Measurements from ENCODE around the gene MYH7B. TPM values are rescaled to one million over a fixed set of nuclear protein-coding genes. Genes with fewer than 3 reads are reported as not detected.

Gene MYH7B
- total RNA-seq, 1 experiment from 2014 or later: 1.0 TPM

- H3K79me2 ChIP-seq (ENCODE audit: low read depth): no peaks in the 10 kb centered on the region
- H2AFZ ChIP-seq: no peak overlapping the region
- no peaks in the 10 kb centered on the region for H3K27me3 ChIP-seq (ENCODE audit: insufficient read depth, low read depth)
- DNase-seq: no peak
- H4K20me1 ChIP-seq (ENCODE audit: insufficient read depth): no peaks in the 10 kb centered on the region
- no peaks in the 10 kb centered on the region for H3K4me1 ChIP-seq (replicated peaks; ENCODE audit: insufficient read depth)
- H3K36me3 ChIP-seq (ENCODE audit: low read depth): no peaks in the 10 kb centered on the region
- H3K27ac ChIP-seq: no peak overlapping the region
- TF ChIP-seq, protein P1, sequence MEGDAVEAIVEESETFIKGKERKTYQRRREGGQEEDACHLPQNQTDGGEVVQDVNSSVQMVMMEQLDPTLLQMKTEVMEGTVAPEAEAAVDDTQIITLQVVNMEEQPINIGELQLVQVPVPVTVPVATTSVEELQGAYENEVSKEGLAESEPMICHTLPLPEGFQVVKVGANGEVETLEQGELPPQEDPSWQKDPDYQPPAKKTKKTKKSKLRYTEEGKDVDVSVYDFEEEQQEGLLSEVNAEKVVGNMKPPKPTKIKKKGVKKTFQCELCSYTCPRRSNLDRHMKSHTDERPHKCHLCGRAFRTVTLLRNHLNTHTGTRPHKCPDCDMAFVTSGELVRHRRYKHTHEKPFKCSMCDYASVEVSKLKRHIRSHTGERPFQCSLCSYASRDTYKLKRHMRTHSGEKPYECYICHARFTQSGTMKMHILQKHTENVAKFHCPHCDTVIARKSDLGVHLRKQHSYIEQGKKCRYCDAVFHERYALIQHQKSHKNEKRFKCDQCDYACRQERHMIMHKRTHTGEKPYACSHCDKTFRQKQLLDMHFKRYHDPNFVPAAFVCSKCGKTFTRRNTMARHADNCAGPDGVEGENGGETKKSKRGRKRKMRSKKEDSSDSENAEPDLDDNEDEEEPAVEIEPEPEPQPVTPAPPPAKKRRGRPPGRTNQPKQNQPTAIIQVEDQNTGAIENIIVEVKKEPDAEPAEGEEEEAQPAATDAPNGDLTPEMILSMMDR (conservative IDR thresholded peaks at IDR 0.05): no peak
- TF ChIP-seq EZH2 (IDR thresholded peaks at IDR 0.05; ENCODE audit: low read depth): no peak
- CTCF ChIA-PET: no interaction called here
- no TSS peak for BruUV-seq (replicated peaks)
- no peak overlapping the region for H3K4me2 ChIP-seq
- intact Hi-C loops (cut with micrococcal nuclease; ENCODE audit: unreplicated experiment): no loop called here
- H3K9me3 ChIP-seq (ENCODE audit: insufficient read depth, low read depth): no peaks in the 10 kb centered on the region
- POLR2A ChIA-PET (ENCODE audit: unreplicated experiment): no interaction called here
- no peaks in the 10 kb centered on the region for H3K9me2 ChIP-seq (ENCODE audit: insufficient read depth)
- H3F3A ChIP-seq (ENCODE audit: insufficient read depth, low read depth): no peaks in the 10 kb centered on the region; the same call in 1 of the 2 replicates
- no peak overlapping the region for H3K4me3 ChIP-seq
These were observed 15.3 kb downstream of the MYH7B start for GRCh38 chr20:34970846-34971560.

- no peak overlapping the region for H3K27ac ChIP-seq
- no peaks in the 10 kb centered on the region; the same call in 1 of the 2 replicates for H3F3A ChIP-seq (ENCODE audit: insufficient read depth, low read depth)
- no peak overlapping the region for H3K4me3 ChIP-seq
- H3K9me2 ChIP-seq (ENCODE audit: insufficient read depth): no peaks in the 10 kb centered on the region
- intact Hi-C loops (cut with micrococcal nuclease; ENCODE audit: unreplicated experiment): no loop called here
- H2AFZ ChIP-seq: no peak overlapping the region
- H3K9me3 ChIP-seq (ENCODE audit: insufficient read depth, low read depth): no peaks in the 10 kb centered on the region
- H3K79me2 ChIP-seq (ENCODE audit: low read depth): no peaks in the 10 kb centered on the region
- DNase-seq: no peak
- no peaks in the 10 kb centered on the region for H3K4me1 ChIP-seq (replicated peaks; ENCODE audit: insufficient read depth)
- CTCF ChIA-PET: interaction anchor here (0.6 kb wide), 1 partner anchor 20 kb away, joined by 6 read pairs; no protein-coding TSS in a partner anchor
- POLR2A ChIA-PET (ENCODE audit: unreplicated experiment): interaction anchor here (0.6 kb wide), 1 partner anchor 341 kb away, joined by 3 read pairs; no protein-coding TSS in a partner anchor
- no peak overlapping the region for H3K4me2 ChIP-seq
- H3K36me3 ChIP-seq (ENCODE audit: low read depth): no peaks in the 10 kb centered on the region
- no peaks in the 10 kb centered on the region for H4K20me1 ChIP-seq (ENCODE audit: insufficient read depth)
- no TSS peak for BruUV-seq (replicated peaks)
- no peak for TF ChIP-seq EZH2 (IDR thresholded peaks at IDR 0.05; ENCODE audit: low read depth)
- TF ChIP-seq, protein P1 (conservative IDR thresholded peaks at IDR 0.05): no peak
- H3K27me3 ChIP-seq (ENCODE audit: insufficient read depth, low read depth): no peaks in the 10 kb centered on the region
These were observed 16.0 kb downstream of the MYH7B start for GRCh38 chr20:34971561-34972235.

DNA sequence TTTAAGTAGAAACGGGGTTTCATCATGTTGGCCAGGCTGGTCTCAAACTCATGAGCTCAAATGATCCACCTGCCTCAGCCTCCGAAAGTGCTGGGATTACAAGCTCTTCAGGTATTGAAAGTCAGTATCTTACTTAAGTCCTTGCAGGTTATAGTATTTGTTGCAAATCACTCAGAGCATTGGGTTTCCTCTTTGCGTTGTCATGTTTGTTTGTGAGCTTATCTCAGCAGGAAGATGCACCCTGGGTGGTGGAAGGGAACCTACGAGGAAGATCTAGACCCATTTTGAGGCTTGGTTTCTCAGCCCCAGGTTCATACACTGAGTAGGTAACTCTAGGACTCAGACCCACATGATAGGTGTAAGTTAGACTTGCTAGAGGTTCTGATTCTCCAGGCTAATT is 18.6 kb downstream of the MYH7B start:
- no peak for TF ChIP-seq EZH2 (IDR thresholded peaks at IDR 0.05; ENCODE audit: low read depth)
- TF ChIP-seq, protein P1 (conservative IDR thresholded peaks at IDR 0.05): no peak
- H3K4me1 ChIP-seq (replicated peaks; ENCODE audit: insufficient read depth): no peaks in the 10 kb centered on the region
- POLR2A ChIA-PET (ENCODE audit: unreplicated experiment): no interaction called here
- no peaks in the 10 kb centered on the region for H3K9me2 ChIP-seq (ENCODE audit: insufficient read depth)
- no TSS peak for BruUV-seq (replicated peaks)
- H3K36me3 ChIP-seq (ENCODE audit: low read depth): no peaks in the 10 kb centered on the region
- no peaks in the 10 kb centered on the region for H3K79me2 ChIP-seq (ENCODE audit: low read depth)
- H2AFZ ChIP-seq: no peak overlapping the region
- H3F3A ChIP-seq (ENCODE audit: insufficient read depth, low read depth): no peaks in the 10 kb centered on the region; the same call in 1 of the 2 replicates
- H4K20me1 ChIP-seq (ENCODE audit: insufficient read depth): no peaks in the 10 kb centered on the region
- H3K27me3 ChIP-seq (ENCODE audit: insufficient read depth, low read depth): no peaks in the 10 kb centered on the region
- intact Hi-C loops (cut with micrococcal nuclease; ENCODE audit: unreplicated experiment): no loop called here
- H3K27ac ChIP-seq: no peak overlapping the region
- no peak overlapping the region for H3K4me2 ChIP-seq
- no peak for DNase-seq
- H3K9me3 ChIP-seq (ENCODE audit: insufficient read depth, low read depth): no peaks in the 10 kb centered on the region
- no peak overlapping the region for H3K4me3 ChIP-seq
- CTCF ChIA-PET: interaction anchor here (0.6 kb wide), 1 partner anchor 174 kb away, joined by 3 read pairs; no protein-coding TSS in a partner anchor
